ENCODE measurements around the gene SLC5A4.
A peak's percentile ranks its signal among the peaks of the same experiment; 100 is the strongest.
"Not testable (repeated sequence)": the region's sequence is repeated elsewhere in the genome, so short reads cannot be mapped to it uniquely, and the experiment has no call there.

SLC5A4 gene

DNA sequence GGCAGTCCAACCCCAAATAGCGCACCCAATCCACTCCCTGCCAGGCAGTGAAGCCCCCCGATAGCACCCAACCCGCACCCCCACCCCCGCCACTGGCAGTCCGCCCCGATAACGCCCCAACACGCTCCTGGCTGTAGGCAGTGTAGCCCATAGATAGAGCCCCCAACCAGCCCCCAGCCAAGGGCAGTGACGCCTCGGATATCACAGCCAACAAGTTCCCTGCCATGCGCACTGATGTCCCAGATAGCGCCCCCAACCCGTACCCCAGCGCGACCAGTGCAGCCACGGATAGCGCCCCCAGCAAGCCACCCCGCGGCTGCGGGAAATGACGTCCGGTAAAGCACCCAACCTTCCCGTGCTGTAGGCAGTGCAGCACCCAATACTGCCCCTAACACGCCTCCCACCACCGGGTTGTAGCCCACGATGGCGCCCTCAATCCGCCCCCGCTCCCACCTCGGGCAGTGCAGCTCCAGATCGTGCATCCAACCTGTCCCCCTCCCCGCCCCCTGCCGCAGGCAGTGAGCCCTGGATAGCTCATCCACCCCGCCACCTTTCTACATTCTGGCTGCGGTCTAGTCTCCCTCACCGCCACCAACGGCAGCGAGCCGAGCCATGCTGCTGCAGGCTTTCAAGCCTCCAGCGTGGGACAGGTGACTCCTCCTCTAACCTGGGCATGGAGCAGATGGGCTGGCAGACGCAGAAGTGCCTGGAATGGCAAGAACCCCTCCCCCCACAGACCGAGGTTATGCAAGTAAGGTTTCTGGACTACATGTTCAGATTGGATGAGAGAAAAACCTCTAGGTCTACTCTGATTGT is 50.9 kb downstream of the SLC5A4 start:
- DNase-seq = no peak
- in situ Hi-C loops (cut with HindIII; ENCODE audit: low pct_ligation_motif_present, low pct_unique_long_range_greater_than_20kb, low sequenced_read_pairs) = no loop called here

DNA sequence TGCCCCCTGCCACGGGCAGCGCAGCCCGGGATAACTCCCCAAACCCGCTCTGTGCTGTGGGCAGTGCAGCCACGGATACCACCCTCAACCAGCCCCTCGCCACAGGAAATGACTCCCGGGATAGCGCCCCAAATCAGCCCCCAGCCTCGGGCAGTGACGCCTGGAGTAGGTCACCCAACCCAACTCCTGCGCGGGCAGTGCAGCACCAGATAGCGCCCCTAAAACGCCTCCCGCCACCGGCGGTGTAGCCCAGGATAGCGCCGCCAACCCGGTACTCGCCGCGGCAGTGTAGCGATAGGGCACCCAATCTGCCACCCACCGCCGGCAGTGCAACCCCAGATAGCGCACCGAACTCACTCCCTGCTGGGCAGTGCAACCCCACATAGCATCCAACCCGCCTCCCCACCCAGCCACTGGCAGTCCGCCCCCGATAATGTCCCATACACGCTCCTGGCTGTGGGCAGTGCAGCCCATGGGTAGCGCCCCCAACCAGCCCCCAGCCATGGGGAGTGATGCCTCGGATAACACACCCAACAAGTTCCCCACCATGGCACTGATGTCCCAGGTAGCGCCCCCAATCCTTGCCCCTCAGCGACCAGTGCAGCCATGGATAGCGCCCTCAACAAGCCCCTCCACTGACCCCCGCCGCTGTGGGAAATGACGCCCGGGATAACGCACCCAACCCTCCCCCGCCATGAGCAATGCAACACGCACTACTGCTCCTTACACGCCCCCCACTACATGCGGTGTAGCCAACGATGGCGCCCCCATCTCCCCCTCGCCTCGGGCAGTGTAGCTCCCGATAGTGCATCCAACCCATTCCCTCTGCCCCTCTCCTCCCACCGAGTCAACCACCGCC is 51.7 kb downstream of the SLC5A4 start:
- DNase-seq = no peak
- in situ Hi-C loops (cut with HindIII; ENCODE audit: low pct_ligation_motif_present, low pct_unique_long_range_greater_than_20kb, low sequenced_read_pairs) = no loop called here

DNA sequence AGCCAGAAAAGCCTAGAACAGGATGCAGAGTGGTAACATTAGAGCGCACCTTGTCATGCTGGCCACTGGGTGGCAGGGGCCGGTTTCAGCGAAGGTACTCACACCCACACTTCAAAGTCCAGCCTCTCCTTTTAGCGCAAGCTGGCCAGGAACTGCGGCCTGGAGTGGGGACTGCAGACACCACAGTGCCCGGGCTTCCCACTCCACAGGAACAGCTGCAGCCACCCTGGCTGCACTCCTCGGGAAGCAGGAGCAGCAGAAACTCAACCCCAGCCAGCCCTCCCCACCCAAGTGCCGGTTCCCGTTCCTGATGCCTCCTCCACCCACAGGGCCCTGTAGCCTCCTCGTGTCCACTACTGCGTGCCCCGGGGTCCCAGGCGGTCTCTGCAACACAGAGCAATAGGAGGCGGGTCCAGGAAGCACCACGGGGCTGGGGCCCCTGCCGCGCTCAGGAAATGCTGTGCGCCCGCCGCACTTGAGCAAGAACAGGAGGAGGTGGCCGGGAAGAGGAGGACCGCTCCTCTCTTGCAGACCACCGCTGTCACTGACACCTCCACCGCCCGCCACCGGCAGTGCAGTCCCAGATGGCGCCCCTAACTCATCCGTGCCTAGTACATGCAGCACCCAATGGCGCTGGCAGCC is 52.5 kb downstream of the SLC5A4 start:
- DNase-seq = peak; percentile 60
- in situ Hi-C loops (cut with HindIII; ENCODE audit: low pct_ligation_motif_present, low pct_unique_long_range_greater_than_20kb, low sequenced_read_pairs) = no loop called here

DNA sequence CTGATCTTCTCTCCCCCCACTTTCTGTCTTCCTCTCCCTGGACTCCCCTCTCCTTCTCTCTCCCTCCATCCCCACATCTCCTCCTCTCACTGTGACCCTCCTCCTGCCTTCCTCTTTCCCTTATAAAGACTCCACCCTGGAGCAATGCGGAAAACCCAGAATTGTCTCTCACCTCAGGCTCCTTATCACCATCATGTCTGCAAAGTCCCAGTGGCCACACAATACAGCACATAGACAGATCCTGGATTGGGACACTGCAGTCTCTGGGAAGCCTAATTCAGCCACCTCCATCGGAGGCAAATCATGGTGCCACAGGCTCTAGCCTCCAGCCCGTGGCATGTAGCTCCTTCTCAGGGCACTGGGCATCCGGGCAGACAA is 53.0 kb downstream of the SLC5A4 start:
- in situ Hi-C loops (cut with HindIII; ENCODE audit: low pct_ligation_motif_present, low pct_unique_long_range_greater_than_20kb, low sequenced_read_pairs) = no loop called here
- DNase-seq = no peak

DNA sequence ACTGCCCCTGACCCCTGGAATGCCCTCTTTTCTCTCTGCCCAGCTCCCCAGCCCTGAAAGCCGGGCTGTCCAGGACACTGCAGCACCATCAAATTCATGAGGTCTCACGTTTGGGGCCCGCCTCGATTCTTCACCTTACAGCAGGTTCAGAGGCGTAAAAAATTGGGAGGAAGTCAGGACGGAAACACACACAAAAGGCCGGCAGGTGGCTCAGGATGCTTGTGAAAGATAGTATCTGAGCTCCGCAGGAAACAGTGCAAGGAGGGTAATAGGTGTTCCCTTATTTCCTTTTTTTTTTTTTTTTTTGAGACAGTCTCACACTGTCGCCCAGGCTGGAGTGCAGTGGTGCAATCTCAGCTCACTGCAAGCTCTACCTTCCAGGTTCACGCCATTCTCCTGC is 54.4 kb downstream of the SLC5A4 start:
- in situ Hi-C loops (cut with HindIII; ENCODE audit: low pct_ligation_motif_present, low pct_unique_long_range_greater_than_20kb, low sequenced_read_pairs) = no loop called here

DNA sequence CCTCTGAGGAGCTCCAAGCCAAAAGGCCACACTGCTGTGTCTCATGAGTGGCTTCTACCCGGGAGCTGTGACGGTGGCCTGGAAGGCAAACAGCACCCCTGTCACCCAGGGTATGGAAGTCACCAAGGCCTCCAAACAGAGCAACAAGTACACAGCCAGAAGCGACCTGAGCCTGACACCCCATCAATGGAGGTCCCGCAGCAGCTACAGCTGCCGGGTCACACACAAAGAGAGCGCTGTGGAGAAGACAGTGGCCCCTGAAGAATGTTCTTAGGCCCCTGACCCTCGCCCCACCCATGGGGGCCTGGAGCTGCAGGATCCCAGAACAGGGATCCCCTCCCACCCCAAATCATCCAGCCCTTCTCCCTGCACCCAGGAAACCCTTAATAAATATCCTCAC is 55.2 kb downstream of the SLC5A4 start:
- in situ Hi-C loops (cut with HindIII; ENCODE audit: low pct_ligation_motif_present, low pct_unique_long_range_greater_than_20kb, low sequenced_read_pairs) = no loop called here
- no peak for DNase-seq

More for the DNA sequence above, 54.4 kb downstream of the SLC5A4 start:
- no peak for DNase-seq

DNA sequence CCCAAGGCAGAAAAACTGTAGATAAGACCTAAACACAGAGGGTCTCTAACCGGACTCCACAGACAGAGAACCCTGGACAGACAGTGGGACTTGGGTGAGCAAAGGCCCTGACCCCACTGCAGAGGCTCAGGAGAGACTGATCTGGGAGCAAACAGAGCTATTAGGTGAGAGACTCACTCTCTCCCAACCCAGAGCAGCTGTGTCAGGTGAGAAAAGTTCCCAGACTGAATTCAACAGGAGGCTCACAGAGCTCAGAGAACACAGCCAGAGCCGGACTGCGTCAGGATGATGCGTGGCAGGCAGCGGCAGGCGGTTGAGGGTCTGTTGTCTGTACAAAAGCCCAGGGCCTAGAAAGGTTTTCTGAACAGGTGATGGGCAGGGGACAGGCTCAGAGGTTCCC is 55.8 kb downstream of the SLC5A4 start:
- in situ Hi-C loops (cut with HindIII; ENCODE audit: low pct_ligation_motif_present, low pct_unique_long_range_greater_than_20kb, low sequenced_read_pairs) = no loop called here

DNA sequence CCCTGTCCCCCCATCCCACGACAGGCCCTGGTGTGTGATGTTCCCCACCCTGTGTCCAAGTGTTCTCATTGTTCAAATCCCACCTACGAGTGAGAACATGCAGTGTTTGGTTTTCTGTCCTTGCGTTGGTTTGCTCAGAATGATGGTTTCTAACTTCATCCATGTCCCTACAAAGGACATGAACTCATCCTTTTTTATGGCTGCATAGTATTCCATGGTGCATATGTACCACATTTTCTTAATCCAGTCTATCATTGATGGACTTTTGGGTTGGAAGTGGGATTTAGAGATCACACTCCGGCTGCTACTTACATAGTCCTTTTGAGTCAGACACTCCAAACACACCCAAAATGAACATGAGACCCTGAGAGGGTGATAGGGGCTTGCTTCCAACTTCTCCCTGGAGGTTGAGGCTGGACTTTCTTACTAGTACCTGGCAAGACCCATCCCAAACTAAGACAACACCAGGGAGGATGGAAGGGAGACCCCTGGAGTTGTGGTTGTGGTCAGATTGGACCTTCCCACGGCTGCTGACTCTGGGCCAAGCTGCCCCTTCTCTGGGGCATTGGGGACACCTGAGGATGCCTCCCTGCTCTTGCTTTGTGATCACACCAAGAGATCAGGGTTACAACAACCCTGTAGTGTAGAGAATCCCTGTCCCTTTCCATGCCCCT is 57.5 kb downstream of the SLC5A4 start:
- in situ Hi-C loops (cut with HindIII; ENCODE audit: low pct_ligation_motif_present, low pct_unique_long_range_greater_than_20kb, low sequenced_read_pairs); DNase-seq: not testable (repeated sequence)

More for the DNA sequence above, 55.8 kb downstream of the SLC5A4 start:
- DNase-seq = no peak

DNA sequence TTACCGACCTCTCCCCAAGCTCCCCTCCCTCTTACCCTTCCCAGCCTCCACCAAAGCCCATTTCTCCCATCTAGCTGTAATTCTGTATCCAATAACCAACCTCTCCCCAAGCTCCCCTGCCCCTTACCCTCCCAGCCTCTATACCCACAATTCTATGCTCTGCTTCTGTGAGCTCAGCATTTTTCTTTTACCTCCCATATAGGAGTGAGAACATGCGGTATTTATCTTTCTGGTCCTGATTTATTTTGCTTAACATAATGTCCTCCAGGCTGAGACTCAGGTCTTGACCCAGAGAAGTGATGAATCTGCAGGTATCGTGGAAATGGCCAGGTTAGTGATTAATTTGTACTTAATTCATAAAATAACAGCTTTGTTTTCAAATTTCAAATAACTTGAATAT is 59.2 kb downstream of the SLC5A4 start:
- in situ Hi-C loops (cut with HindIII; ENCODE audit: low pct_ligation_motif_present, low pct_unique_long_range_greater_than_20kb, low sequenced_read_pairs); DNase-seq: not testable (repeated sequence)

DNA sequence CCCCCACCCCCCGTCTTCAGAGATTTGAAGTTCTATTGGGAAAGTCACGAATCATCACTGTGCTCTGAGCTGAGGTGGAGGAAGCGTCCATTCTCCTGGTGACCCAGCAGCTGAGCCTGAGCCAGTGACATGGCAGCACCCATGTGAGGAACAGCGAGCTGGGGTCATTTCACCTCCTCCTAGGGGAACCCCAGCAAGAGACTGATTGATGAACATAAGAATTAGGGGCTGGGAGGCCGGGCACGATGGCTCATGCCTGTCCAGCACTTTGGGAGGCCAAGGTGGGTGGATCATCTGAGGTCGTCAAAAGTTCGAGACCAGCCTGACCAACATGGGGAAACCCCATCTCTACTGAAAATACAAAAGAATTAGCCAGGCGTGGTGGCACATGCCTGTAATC is 61.8 kb downstream of the SLC5A4 start:
- in situ Hi-C loops (cut with HindIII; ENCODE audit: low pct_ligation_motif_present, low pct_unique_long_range_greater_than_20kb, low sequenced_read_pairs); DNase-seq: not testable (repeated sequence)

DNA sequence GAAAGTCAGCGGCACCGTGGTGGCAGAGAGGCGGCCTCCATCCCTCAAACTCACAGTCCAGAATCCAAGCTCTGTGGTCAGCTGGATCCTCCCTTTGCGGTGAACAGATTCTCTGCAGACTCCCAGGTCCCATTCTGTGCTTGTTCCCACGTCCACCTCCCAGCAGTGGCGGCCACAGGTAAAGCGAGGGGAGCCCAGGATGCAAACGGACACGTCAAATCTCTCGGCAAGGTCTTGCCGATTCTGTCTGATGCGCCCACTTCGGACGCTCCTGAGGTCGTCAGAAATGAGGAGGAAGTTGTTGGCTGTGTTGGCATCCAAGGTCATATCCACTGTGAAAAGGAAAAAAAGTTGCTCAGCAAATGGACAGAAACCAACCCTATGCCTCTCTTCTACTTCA is 64.1 kb downstream of the SLC5A4 start:
- DNase-seq; in situ Hi-C loops (cut with HindIII; ENCODE audit: low pct_ligation_motif_present, low pct_unique_long_range_greater_than_20kb, low sequenced_read_pairs): not testable (repeated sequence)

DNA sequence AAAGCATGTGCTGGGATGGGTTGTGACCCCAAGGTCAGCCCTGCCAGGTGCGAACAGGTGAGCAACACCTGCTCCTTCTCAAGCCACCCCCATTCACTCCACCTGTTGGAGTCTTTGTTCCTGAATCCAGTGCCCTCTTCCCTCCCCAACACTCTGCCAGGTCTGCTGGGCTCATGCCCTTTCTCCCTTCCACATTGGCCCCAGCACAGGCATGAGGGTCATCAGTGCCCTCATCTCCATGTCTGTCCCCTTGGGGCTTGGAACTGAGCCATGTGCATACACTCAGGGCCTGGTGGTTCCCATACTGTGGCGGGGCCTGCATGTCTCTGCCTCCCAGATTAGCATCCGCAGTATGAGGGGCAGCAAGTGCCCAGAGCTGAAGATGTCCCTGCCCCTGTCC is 69.3 kb downstream of the SLC5A4 start:
- DNase-seq = no peak
- in situ Hi-C loops (cut with HindIII; ENCODE audit: low pct_ligation_motif_present, low pct_unique_long_range_greater_than_20kb, low sequenced_read_pairs) = no loop called here

DNA sequence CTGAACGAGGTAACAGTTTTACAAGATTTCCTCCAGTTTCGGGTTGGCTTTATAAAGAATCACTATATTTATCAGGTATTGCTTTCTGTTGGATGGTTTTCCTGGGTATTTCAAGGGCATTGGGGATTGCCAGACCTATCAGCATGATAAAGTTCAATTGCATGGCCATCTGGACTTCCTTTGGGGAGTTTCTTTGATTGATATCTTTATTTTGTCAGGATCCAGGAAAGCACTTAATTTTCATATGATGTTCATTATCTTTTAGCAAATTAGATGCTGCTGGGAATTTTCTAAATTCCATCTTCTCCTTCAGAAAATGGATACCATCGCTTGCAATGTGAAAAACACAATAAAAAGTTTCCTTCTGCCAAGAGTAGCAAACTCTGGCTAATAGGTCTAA is 71.5 kb downstream of the SLC5A4 start:
- in situ Hi-C loops (cut with HindIII; ENCODE audit: low pct_ligation_motif_present, low pct_unique_long_range_greater_than_20kb, low sequenced_read_pairs) = no loop called here
- DNase-seq = no peak

DNA sequence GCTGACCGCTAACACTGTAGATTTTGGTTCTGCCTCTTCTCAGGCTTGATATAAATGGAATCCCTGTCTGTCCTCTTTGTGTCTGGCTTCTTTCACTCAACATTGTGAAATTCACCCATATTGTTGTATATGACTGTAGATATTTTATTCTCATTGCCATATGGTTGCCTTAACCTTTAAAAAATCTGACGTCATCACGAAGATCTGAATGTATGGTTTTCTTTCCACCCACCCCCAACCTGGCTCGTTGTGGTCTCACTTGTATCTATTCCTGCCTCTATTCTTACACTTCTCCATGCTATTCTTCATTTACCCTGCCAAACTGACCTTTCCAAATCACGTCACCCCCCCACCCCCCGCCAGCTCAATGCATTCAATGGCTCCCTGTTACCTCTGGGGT is 74.1 kb downstream of the SLC5A4 start:
- no peak for DNase-seq
- in situ Hi-C loops (cut with HindIII; ENCODE audit: low pct_ligation_motif_present, low pct_unique_long_range_greater_than_20kb, low sequenced_read_pairs) = no loop called here

DNA sequence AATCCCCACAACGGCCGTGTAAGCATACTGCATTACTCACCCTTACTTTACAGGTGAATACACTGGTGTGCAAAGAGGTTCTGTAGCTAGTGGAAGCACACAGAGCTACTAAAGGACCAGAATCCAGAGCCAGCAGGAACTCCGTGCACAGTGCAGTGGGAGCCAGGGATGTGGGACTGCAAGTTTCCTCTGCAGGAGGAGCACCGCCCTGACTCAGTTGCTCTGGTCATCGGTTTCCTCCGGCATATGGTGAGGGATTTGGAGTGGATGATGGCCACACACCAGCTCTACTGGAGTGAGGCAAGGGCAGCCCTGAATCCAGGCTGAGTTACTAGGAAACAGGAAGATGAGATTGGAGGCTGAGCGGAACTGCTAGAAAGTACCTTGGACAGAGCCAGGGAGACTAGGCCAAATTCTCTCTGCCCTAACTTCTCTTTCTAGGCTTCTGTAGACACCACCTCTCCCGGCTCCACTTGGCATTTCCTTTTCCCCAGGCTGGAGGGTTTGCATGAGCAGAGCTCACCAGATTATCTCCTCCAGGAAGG is 77.9 kb downstream of the SLC5A4 start:
- DNase-seq = no peak
- in situ Hi-C loops (cut with HindIII; ENCODE audit: low pct_ligation_motif_present, low pct_unique_long_range_greater_than_20kb, low sequenced_read_pairs) = no loop called here

DNA sequence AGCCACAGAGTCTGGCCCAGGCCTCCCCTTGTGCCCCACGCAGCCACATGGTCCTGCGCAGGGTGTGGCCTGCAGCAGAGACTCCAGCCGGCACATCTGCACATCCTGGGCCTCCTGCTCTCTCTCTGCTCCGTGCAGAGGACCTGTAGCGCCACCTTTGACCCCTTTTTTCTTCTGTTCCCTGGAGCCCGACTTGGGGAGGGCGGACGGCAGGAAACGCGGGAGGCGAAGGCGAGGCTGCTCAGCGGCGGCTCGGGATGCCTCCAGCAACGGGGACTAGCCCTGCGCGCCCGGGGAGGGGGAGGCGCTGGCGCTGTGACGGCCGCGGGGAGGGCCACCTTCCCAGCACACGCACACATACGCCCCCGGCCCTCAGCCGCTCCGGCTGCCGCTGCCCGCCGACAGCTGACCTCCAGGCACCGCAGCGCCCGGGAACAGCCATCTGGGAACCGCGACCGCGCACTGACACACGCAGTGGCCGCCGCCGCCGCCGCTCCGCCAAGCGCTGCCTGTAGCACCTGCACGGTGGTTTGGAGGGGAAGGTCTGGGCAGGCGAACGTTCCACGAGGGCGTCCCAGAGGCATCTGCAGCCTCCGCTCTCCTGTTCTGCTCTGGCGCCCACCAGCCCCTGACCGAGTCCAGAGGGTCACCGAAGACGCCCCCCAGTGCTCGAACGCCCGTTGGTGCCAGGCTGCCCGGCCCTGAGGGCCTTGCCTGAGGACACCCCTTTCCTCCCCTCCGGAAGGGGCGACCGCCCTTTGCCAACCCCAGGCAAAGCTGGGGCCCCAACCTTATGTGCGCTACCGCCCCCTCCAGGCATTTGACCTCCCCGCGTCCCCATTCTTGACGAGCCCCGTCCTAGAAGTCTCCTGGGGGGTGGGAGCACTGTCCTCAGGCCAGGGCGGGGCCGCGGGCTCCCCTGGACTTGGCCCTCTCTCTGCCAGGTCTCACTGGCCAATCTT is 79.2 kb downstream of the SLC5A4 start:
- in situ Hi-C loops (cut with HindIII; ENCODE audit: low pct_ligation_motif_present, low pct_unique_long_range_greater_than_20kb, low sequenced_read_pairs) = no loop called here
- no peak for DNase-seq

DNA sequence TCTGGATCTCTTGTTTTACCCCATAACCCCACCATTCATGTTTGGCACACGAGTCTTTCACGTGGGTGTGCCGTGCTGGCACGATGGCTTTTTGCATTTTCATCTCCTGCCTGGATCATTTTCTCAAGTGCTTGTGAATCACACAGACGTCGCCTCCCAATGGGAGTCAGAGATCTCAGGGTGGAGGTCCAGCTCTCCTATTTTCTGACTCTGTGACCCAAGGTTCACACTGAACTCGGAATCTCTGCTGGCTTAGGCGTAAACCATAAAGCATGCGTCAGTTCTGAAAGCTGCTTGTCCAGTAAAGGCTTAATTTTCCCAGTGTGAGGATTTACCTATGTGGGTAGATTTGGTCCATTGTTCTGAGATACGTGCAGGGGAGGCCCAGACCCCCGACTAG is 80.0 kb downstream of the SLC5A4 start:
- DNase-seq = no peak
- in situ Hi-C loops (cut with HindIII; ENCODE audit: low pct_ligation_motif_present, low pct_unique_long_range_greater_than_20kb, low sequenced_read_pairs) = no loop called here
